ENCODE measurements around the gene SMYD3.

GRCh38 chr1:245870698-245871097 lies 636.4 kb downstream of the SMYD3 start:
- TF ChIP-seq CTCF (IDR thresholded peaks at IDR 0.05; ENCODE audit: low read depth, low read length, poor library complexity, severe bottlenecking) (no peak), EZH2phosphoT487 (IDR thresholded peaks at IDR 0.05; ENCODE audit: borderline replicate concordance, low read length) (no peak)

Data from DOHH2 (cell line).